NB4 (cell line): ENCODE data around the gene CHAMP1.

ENCODE experiments used
- DNase-seq: peaks from one replicate; pipeline ENCODE4 v3.0.0; 2010; ENCODE audit warnings: low read depth
- H3K4me3 ChIP-seq: one replicate; pipeline ENCODE4 v1.5.1; 2011; ENCODE audit warnings: mild to moderate bottlenecking, low read depth, low read length, moderate library complexity
- MYC ChIP-seq: IDR thresholded peaks from 2 replicates; pipeline ENCODE4 v1.6.1; 2011; ENCODE audit warnings: low read depth, low read length
- POLR2A ChIP-seq: IDR thresholded peaks from 2 replicates; pipeline ENCODE4 v1.6.1; 2011; ENCODE audit warnings: mild to moderate bottlenecking; ENCODE audit not compliant: insufficient read length; ENCODE audit errors: extremely low read depth
- TF ChIP-seq, protein P1 (sequence below): IDR thresholded peaks from 2 replicates; pipeline ENCODE4 v1.6.1; 2011; ENCODE audit warnings: low read depth, low read length
- TF ChIP-seq, protein P2 (sequence below): IDR thresholded peaks from one replicate; pipeline ENCODE4 v1.5.1; 2012; ENCODE audit warnings: low read depth, low read length

Gene CHAMP1

DNA sequence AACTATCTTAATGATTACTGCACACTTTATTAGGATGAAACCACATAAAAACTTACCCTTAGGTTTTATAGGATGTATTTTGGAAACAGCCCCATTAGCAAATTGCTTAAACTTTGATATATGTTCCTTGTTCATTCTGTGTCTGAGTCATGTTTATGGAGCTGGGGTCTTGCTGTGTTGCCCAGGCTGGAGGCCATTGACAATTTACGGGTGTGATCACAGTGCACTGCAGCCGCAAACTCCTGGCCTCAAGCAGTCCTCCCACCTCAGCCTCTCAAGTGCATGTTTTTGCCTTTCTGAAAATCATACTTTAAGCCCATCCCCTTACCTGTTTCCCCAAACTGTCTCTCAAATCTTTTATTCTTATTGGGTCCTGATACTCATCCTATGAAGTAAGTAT, 5.2 kb upstream of the CHAMP1 start:
- no peak overlapping the region for H3K4me3 ChIP-seq
- TF ChIP-seq MYC (no peak), POLR2A (no peak)
- TF ChIP-seq, protein P1, sequence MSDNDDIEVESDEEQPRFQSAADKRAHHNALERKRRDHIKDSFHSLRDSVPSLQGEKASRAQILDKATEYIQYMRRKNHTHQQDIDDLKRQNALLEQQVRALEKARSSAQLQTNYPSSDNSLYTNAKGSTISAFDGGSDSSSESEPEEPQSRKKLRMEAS: no peak
- TF ChIP-seq, protein P2, sequence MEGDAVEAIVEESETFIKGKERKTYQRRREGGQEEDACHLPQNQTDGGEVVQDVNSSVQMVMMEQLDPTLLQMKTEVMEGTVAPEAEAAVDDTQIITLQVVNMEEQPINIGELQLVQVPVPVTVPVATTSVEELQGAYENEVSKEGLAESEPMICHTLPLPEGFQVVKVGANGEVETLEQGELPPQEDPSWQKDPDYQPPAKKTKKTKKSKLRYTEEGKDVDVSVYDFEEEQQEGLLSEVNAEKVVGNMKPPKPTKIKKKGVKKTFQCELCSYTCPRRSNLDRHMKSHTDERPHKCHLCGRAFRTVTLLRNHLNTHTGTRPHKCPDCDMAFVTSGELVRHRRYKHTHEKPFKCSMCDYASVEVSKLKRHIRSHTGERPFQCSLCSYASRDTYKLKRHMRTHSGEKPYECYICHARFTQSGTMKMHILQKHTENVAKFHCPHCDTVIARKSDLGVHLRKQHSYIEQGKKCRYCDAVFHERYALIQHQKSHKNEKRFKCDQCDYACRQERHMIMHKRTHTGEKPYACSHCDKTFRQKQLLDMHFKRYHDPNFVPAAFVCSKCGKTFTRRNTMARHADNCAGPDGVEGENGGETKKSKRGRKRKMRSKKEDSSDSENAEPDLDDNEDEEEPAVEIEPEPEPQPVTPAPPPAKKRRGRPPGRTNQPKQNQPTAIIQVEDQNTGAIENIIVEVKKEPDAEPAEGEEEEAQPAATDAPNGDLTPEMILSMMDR: no peak
- DNase-seq: no peak

DNA sequence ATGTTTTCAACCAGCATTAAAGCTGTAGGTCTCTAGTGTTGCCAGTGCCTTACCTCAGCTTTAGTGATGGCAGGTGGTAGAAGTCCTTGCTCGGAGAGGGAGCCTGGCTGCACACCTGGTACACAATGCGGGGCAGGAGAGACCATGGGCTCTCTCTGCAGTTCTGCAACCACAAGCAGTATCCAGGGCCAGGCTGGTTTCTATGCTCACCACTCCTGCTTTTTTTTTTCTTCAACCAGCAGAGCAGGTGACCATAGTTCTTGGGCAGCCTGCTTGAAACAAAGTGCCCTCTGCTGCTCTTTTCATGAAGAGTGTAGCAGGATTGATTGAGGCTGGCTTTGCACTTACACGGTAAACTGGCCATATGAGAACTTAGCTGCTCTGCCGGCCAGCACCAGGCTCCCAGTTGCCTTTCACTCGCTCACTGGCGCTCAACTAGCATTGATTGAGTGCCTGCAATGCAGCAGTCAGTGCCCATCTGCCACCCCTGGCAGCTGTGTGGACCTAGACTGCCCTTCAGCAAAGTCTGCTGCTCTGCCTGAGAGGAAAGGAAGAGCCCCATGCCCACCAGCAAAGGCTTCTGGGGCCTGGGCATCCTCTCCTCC, 4.4 kb upstream of the CHAMP1 start:
- TF ChIP-seq POLR2A (no peak), MYC (no peak)
- TF ChIP-seq, protein P2: no peak
- TF ChIP-seq, protein P1: no peak
- DNase-seq: no peak
- no peak overlapping the region for H3K4me3 ChIP-seq

DNA sequence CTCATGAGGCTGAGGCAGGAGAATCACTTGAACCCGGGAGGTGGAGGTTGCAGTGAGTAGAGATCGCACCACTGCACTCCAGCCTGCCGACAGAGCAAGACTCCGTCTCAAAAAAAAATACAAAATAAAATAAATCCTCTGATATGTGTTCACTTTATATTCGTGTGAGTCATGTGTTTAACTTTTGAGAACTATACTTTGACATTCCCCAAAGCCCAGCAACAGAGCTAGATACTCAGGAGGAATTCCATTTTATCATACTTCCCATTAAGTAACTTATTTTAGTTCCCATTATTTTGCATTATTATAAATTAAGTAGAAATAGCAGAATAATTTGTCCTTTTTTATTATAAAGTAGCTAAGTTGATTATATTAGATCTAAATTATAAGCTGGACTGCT, 3.3 kb upstream of the CHAMP1 start:
- no peak for TF ChIP-seq POLR2A
- TF ChIP-seq, protein P1: no peak
- TF ChIP-seq, protein P2: no peak
- TF ChIP-seq MYC: no peak
- no peak overlapping the region for H3K4me3 ChIP-seq
- no peak for DNase-seq

DNA sequence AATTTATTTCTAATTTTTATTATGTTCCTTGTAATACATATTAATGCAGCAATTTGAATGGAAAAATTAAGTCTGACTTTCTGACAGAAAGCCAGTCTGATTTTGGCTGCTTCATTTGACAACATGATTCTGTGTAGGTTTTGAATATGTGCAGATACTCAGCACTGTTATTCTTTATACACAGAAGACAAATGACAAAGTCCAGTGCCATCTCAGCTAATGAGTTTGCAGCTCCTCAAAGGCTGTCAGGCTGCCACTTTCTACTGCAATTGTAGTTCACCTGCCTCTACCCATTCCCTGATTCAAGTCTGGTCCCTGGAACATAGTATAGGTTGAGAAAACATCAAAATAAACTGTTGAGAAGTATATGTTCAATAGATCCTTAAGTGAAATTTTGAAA, 2.9 kb upstream of the CHAMP1 start:
- TF ChIP-seq POLR2A (no peak), MYC (no peak)
- TF ChIP-seq, protein P1: no peak
- TF ChIP-seq, protein P2: no peak
- peak; percentile 23 for DNase-seq
- H3K4me3 ChIP-seq: no peak overlapping the region

DNA sequence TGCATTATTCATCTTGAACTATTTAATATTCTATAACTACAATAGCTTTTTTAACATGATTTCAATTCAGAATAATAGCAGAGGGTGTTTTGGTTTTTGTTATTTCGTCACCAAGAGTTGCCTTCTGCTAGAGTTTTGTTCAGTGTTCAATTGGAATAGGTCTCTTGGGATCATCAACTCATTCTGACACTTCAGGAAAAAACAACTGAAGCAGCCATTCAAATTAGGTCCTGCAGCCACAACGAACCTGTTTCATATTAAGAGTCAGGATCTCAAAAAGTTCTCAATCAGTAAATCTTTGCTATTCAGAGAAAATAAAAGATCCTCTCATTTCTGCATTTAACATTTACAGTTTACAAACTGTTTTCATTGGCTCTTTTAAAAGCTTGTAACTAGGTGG, 2.4 kb upstream of the CHAMP1 start:
- TF ChIP-seq MYC (no peak), POLR2A (no peak)
- TF ChIP-seq, protein P1: no peak
- TF ChIP-seq, protein P2: no peak
- H3K4me3 ChIP-seq: no peak overlapping the region
- DNase-seq: peak; percentile 81
